Right lobe of liver (tissue), 4 donors: ENCODE measurements around the gene ILK.

Experiments used
- POLR2A ChIP-seq: fragments of 450-650 bp; IDR thresholded peaks from one replicate; pipeline ENCODE4 v1.6.1; 2017; ENCODE audit warnings: antibody characterized with exemption, mild to moderate bottlenecking
- TF ChIP-seq, protein P1 (sequence below), 4 donors: fragments of 200-600 bp in 3 of 4; fragments of 450-650 bp in 1 of 4; IDR thresholded peaks; one replicate each; pipeline versions ENCODE4 v1.5.1 to v1.8.0; 2016 to 2022; ENCODE audit warnings: antibody characterized with exemption in 4 of 4, mild to moderate bottlenecking in 2 of 4
- donor health status: DM: no; HTN: no; CAD: no.
- donor health status: DM: no; HTN: no; CAD: no.
- donor health status: DM: no; HTN: yes; CAD: no.

DNA sequence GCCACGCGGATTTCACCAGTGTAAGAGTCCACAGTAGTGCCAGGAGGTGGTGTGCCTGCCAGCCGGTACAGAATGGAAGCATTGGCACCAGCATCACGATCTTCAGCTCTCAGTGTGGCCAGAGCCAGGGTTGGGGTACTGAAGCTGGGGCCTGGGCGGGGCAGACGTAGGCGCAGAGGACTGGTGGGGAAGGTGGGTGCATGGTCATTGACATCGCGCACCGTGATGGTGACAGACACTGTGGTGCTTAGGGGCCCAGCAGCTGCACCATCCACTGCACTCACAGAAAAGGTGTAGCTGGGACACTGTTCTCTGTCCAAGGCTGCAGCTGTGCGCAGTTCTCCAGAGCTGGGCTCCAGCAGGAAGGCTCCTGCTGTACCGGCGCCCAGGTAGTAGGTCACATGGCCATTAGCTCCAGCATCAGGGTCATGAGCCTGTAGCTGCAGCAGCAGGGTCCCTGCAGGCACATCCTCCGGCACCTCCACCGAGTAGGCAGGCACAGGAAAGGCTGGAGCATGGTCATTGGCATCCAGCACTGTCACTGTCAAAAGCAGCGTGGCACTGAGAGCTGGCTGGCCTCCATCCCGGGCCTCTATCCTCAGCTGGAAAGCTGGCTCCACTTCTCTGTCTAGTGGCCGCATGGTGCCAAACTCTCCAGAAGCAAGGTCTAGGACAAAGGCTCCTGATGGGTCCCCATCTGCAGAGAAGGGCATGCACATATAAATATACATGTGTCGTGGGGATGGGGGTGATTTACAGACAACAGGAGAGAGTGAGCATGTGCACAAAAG is 23.6 kb downstream of the ILK start:
- TF ChIP-seq POLR2A: no peak
- TF ChIP-seq, protein P1, sequence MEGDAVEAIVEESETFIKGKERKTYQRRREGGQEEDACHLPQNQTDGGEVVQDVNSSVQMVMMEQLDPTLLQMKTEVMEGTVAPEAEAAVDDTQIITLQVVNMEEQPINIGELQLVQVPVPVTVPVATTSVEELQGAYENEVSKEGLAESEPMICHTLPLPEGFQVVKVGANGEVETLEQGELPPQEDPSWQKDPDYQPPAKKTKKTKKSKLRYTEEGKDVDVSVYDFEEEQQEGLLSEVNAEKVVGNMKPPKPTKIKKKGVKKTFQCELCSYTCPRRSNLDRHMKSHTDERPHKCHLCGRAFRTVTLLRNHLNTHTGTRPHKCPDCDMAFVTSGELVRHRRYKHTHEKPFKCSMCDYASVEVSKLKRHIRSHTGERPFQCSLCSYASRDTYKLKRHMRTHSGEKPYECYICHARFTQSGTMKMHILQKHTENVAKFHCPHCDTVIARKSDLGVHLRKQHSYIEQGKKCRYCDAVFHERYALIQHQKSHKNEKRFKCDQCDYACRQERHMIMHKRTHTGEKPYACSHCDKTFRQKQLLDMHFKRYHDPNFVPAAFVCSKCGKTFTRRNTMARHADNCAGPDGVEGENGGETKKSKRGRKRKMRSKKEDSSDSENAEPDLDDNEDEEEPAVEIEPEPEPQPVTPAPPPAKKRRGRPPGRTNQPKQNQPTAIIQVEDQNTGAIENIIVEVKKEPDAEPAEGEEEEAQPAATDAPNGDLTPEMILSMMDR (IDR thresholded peaks at IDR 0.05): no peak
